ENCODE measurements around the gene AFMID. TPM values are rescaled to one million over a fixed set of nuclear protein-coding genes. Genes with fewer than 3 reads are reported as not detected.

AFMID gene
- total RNA-seq, 4 donors from 2014 or later: 21.3 to 36.9 (median 33.5) TPM

DNA sequence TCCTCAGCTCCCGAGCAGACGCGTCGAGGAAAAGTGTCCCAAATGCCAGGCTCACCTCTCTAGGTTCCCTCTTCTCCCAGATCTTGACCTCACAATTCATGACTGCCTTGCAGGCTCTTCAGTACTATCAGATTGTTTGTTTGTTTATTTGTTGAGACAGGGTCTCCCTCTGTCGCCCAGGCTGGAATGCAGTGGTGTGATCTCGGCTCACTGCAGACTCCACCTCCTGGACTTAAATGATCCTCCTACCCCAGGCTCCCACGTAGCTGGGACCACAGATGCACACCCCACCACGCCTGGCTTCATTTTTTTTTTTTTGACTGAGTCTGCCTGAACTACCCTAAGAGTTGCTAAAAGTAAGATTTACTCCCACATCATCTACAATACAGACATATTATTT is 60.1 kb downstream of the AFMID start:
- intact Hi-C loops (cut with DNase I): loop anchor here (5.0 kb wide), 1 partner anchor 70 kb away; no protein-coding TSS in a partner anchor
- Histone ChIP-seq H3K27me3 (no peaks in the 10 kb centered on the region), H3K27ac (peak overlapping the region in 1 of 3 donors; percentile 45), H3K9me3 (no peaks in the 10 kb centered on the region), H3K4me3 (replicated peaks in 1 of 3) (no peak overlapping the region), H3K4me1 (peaks cover 0 to 13% of the 10 kb centered on the region in 2 donors), H3K36me3 (no peaks in the 10 kb centered on the region)
- no peak for TF ChIP-seq POLR2A (IDR thresholded peaks at IDR 0.05)
- TF ChIP-seq, protein P1, sequence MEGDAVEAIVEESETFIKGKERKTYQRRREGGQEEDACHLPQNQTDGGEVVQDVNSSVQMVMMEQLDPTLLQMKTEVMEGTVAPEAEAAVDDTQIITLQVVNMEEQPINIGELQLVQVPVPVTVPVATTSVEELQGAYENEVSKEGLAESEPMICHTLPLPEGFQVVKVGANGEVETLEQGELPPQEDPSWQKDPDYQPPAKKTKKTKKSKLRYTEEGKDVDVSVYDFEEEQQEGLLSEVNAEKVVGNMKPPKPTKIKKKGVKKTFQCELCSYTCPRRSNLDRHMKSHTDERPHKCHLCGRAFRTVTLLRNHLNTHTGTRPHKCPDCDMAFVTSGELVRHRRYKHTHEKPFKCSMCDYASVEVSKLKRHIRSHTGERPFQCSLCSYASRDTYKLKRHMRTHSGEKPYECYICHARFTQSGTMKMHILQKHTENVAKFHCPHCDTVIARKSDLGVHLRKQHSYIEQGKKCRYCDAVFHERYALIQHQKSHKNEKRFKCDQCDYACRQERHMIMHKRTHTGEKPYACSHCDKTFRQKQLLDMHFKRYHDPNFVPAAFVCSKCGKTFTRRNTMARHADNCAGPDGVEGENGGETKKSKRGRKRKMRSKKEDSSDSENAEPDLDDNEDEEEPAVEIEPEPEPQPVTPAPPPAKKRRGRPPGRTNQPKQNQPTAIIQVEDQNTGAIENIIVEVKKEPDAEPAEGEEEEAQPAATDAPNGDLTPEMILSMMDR (IDR thresholded peaks at IDR 0.05): no peak
- DNase-seq: no peak
- WGBS, 2 donors: 73 to 79% methylated on average over 8 of the region's 8 CpGs

DNA sequence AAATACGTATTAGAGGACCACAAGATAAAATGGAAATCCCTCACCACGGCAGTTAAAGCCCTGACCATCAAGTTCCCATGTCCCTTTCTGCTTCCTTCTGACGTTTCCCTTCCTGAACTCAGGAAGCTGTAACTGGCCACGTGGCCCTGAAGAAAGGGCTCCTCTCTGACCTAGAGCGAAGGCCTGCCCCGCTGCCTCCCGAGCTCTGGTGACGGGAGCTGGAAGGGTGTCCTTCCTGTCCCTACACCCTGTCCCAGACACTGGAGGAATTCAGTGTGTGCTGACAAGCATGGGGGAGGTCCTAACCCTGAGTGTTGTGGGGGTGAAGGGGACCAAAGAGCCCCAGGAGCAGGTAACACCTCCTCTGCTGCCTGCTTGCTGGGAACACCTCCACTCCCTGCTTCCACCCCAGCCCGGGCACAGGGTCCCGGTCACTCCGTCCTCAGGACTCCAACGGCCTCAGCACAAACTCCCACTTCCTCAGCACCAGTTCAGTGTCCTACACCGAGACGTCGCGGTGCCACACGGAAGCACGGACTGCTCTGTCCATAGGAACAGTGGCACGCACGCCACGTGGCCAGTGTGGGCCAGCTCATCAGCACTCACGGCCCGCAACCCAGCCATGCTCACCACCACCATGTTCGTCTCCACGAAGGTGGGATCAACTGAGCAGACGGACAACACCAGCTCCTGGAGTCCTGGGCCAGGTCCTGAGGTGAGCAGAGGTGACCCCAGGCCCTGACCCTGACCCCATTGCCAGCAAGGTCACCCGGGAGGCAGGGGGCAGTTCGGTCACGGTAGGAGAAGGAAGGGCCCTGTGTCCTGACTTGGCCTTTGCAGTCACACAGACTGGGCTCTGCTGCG is 61.1 kb downstream of the AFMID start:
- Histone ChIP-seq H3K4me1 (peaks cover 0 to 18% of the 10 kb centered on the region in 2 donors), H3K9me3 (no peaks in the 10 kb centered on the region), H3K4me3 (replicated peaks in 1 of 3) (no peak overlapping the region), H3K27ac (peak overlapping the region in 2 of 3 donors; percentile 45 to 50), H3K27me3 (no peaks in the 10 kb centered on the region), H3K36me3 (no peaks in the 10 kb centered on the region)
- TF ChIP-seq, protein P1 (IDR thresholded peaks at IDR 0.05): no peak
- TF ChIP-seq POLR2A (IDR thresholded peaks at IDR 0.05): no peak
- intact Hi-C loops (cut with DNase I): loop anchor here (5.0 kb wide), 1 partner anchor 71 kb away; no protein-coding TSS in a partner anchor
- no peak for DNase-seq
- WGBS, 2 donors: 85 to 86% methylated on average over 30 of the region's 30 CpGs

DNA sequence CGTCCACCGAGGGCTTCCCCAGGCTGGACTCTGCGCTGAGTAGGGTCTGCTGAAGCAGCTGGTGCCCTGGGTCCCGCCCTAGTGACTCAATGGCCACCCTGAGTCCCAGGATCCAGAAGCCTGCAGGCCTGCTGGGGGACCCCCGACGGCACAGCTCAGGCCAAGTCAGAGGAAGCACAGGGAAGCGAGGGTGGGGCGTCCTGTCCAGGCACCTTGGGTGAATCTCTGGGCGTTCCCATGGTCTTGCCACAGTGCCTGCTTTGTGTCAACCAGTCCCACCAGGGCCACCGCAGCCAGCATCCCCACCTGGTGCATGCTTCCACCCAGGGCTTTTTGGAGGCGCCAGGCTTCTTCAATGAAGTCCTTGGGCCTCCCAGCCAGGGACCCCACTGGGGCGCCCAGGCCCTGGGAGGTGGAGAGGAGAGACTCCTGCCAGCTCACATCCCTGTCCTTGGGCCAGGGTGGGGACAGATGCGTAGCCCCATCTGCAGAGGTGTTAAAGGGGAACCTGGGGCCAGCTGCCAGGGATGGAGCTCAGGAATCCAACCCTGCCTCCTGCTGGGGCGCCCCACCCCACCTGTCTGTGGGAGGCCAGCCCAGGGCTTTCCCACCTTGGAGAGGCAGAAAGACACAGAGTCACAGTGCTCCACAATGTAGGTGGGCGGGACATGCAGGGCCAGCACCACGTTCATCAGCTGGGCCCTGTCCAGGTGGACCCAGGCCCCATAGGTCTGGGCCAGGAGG is 62.1 kb downstream of the AFMID start:
- H3K4me3 ChIP-seq (replicated peaks in 1 of 3): no peak overlapping the region
- H3K27ac ChIP-seq: peak overlapping the region in 1 of 3 donors; percentile 50
- WGBS, 2 donors: 89% methylated on average over 3 of the region's 16 CpGs; no CpG with 5 or more reads in 1 of the 2 donors
- H3K4me1 ChIP-seq: peaks cover 0 to 24% of the 10 kb centered on the region in 2 donors
- H3K9me3 ChIP-seq: no peaks in the 10 kb centered on the region
- TF ChIP-seq POLR2A (IDR thresholded peaks at IDR 0.05): no peak
- TF ChIP-seq, protein P1 (IDR thresholded peaks at IDR 0.05): no peak
- H3K36me3 ChIP-seq: no peaks in the 10 kb centered on the region
- intact Hi-C loops (cut with DNase I): loop anchor here (5.0 kb wide), 1 partner anchor 72 kb away; no protein-coding TSS in a partner anchor
- no peak for DNase-seq
- no peaks in the 10 kb centered on the region for H3K27me3 ChIP-seq

DNA sequence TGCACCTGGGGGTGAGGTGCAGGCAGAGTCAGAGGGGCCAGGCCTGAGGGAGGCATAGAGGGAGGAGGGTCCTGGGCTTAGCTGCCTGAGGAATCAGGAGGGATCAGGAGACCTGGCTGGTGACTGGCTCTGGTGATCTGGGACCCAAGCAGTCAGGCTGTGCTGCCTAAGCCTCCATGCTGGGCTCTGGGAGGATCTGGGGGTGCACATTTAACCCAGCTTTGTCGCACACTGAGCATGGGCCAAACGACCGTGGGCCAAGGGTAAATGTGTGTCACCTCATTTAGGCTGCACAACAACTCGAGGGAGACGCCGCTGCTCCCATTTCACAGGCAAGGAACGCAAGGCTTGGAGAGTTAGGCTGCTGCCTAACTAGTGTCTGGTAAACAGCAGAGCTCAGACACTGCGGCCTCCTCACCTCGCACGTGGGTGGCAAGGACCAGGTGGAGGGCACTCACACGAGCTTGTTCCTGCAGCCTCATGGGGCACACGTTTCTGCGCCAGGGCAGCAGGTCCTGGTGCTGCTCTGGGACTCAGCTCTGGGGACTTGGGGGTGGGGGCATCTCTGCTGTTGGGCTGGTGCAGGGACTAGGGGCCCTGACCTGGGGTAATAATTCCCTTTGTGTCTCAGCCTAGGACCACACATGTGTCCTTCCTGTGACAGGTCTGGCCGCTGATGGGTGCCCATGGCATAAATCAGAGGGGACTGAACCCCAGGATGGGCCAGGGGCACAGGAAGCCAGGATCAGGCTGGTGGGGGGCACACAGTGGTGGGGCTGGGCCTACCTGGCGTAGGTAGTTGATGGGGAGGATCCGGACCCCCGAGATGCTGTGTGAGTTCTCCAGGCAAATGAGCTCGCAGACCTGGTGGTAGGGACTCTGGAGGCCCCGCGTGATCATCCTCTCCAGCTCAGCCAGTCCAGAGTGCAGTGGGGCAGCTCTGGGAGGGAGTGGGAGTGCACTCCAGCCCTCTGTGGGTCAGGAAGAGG is 63.0 kb downstream of the AFMID start:
- H3K27me3 ChIP-seq: no peaks in the 10 kb centered on the region
- no peak for TF ChIP-seq POLR2A (IDR thresholded peaks at IDR 0.05)
- TF ChIP-seq, protein P1 (IDR thresholded peaks at IDR 0.05): no peak
- no peaks in the 10 kb centered on the region for H3K36me3 ChIP-seq
- DNase-seq: no peak
- WGBS, 2 donors: 75 to 78% methylated on average over 9 to 18 of the region's 20 CpGs
- intact Hi-C loops (cut with DNase I): loop anchor here (2.0 to 5.0 kb wide), 3 partner anchors 73 to 172 kb away; no protein-coding TSS in a partner anchor
- H3K4me1 ChIP-seq: peaks cover 0 to 24% of the 10 kb centered on the region in 2 donors
- H3K4me3 ChIP-seq (replicated peaks in 1 of 3): no peak overlapping the region
- H3K9me3 ChIP-seq: no peaks in the 10 kb centered on the region
- no peak overlapping the region for H3K27ac ChIP-seq
